IPS-20b (cell line): Measurements from ENCODE around the gene SLC2A4RG.
A peak's percentile ranks its signal among the peaks of the same experiment; 100 is the strongest.
"Not testable (repeated sequence)": the region's sequence is repeated elsewhere in the genome, so short reads cannot be mapped to it uniquely, and the experiment has no call there.

ENCODE experiments used
- H3K27ac ChIP-seq: one replicate; pipeline ENCODE4 v1.5.1; 2013; ENCODE audit warnings: low read length
- H3K27me3 ChIP-seq: 2 replicates; pipeline ENCODE4 v1.6.1; 2013; ENCODE audit warnings: mild to moderate bottlenecking, low read length, inconsistent platforms; ENCODE audit not compliant: insufficient read depth
- H3K36me3 ChIP-seq: 2 replicates; pipeline ENCODE4 v1.6.1; 2013; ENCODE audit warnings: low read depth, mild to moderate bottlenecking, inconsistent platforms, low read length, moderate library complexity; ENCODE audit not compliant: insufficient read depth
- H3K4me1 ChIP-seq: 2 replicates; pipeline ENCODE4 v1.6.1; 2013; ENCODE audit warnings: mild to moderate bottlenecking, control low read depth, inconsistent platforms, low read length, moderate library complexity; ENCODE audit not compliant: insufficient read depth
- H3K4me3 ChIP-seq: 2 replicates; pipeline ENCODE4 v1.5.1; 2013; ENCODE audit warnings: mild to moderate bottlenecking, low read length, inconsistent platforms
- H3K9ac ChIP-seq: 2 replicates; pipeline ENCODE4 v1.6.1; 2013; ENCODE audit warnings: low read depth, mild to moderate bottlenecking, inconsistent platforms, low read length, moderate library complexity
- H3K9me3 ChIP-seq: 2 replicates; pipeline ENCODE4 v1.6.1; 2013; ENCODE audit warnings: mild to moderate bottlenecking, low read depth, low read length, inconsistent platforms; ENCODE audit not compliant: insufficient read depth

Gene SLC2A4RG

GRCh38 chr20:63771046-63771707, 31.6 kb downstream of the SLC2A4RG start:
- no peaks in the 10 kb centered on the region for H3K9me3 ChIP-seq
- H3K27me3 ChIP-seq = no peaks in the 10 kb centered on the region
- H3K4me3 ChIP-seq = no peak overlapping the region
- H3K9ac ChIP-seq = no peak overlapping the region
- H3K36me3 ChIP-seq = no peaks in the 10 kb centered on the region; the same call in 1 of the 2 replicates
- H3K27ac ChIP-seq = no peak overlapping the region
- no peaks in the 10 kb centered on the region; the same call in 1 of the 2 replicates for H3K4me1 ChIP-seq

GRCh38 chr20:63772781-63773518, 33.4 kb downstream of the SLC2A4RG start:
- H3K27ac ChIP-seq = no peak overlapping the region
- no peaks in the 10 kb centered on the region for H3K9me3 ChIP-seq
- no peaks in the 10 kb centered on the region; the same call in 1 of the 2 replicates for H3K4me1 ChIP-seq
- no peak overlapping the region for H3K9ac ChIP-seq
- no peaks in the 10 kb centered on the region for H3K27me3 ChIP-seq
- H3K4me3 ChIP-seq = no peak overlapping the region
- H3K36me3 ChIP-seq = no peaks in the 10 kb centered on the region; the same call in 1 of the 2 replicates

GRCh38 chr20:63773571-63774241, 34.1 kb downstream of the SLC2A4RG start:
- Histone ChIP-seq H3K9ac (no peak overlapping the region), H3K27me3 (no peaks in the 10 kb centered on the region), H3K4me1 (no peaks in the 10 kb centered on the region; the same call in none of the 2 replicates), H3K27ac (no peak overlapping the region), H3K9me3 (no peaks in the 10 kb centered on the region), H3K36me3 (no peaks in the 10 kb centered on the region; the same call in 1 of the 2 replicates), H3K4me3 (no peak overlapping the region)

DNA sequence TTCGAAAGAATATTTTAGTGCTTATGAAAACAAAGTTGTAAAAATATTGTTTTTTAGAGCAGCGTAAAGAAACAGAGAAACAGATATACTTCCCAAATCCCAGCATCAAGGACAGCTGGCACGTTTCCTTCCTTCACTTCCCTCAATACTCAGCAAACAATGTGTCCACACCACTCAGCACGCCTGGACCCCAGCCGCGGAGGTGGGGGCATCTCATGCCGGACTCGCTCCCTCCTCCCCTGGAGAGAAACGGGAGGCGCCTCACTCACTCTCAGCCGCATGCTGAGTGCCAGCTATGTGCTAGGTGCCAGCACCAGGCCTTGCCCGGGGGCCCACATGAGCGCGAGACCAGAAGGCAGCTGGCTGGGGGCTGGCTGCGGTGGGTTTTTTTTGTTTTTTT, 34.7 kb downstream of the SLC2A4RG start:
- Histone ChIP-seq H3K27me3 (no peaks in the 10 kb centered on the region), H3K4me3 (no peak overlapping the region), H3K9me3 (no peaks in the 10 kb centered on the region), H3K9ac (no peak overlapping the region), H3K4me1 (no peaks in the 10 kb centered on the region; the same call in none of the 2 replicates), H3K36me3 (no peaks in the 10 kb centered on the region), H3K27ac (no peak overlapping the region)

GRCh38 chr20:63775096-63775978, 35.8 kb downstream of the SLC2A4RG start:
- Histone ChIP-seq H3K27ac (no peak overlapping the region), H3K4me3 (peak overlapping the region; percentile 74), H3K36me3 (no peaks in the 10 kb centered on the region), H3K27me3 (no peaks in the 10 kb centered on the region), H3K4me1 (no peaks in the 10 kb centered on the region; the same call in none of the 2 replicates), H3K9ac (peak overlapping the region; percentile 67; the same call in 1 of the 2 replicates), H3K9me3 (no peaks in the 10 kb centered on the region)

GRCh38 chr20:63776875-63777274, 37.3 kb downstream of the SLC2A4RG start:
- H3K4me1 ChIP-seq, H3K9ac ChIP-seq, H3K9me3 ChIP-seq, H3K27ac ChIP-seq, H3K4me3 ChIP-seq, H3K27me3 ChIP-seq, H3K36me3 ChIP-seq: not testable (repeated sequence)

- Histone ChIP-seq H3K27ac (no peak overlapping the region), H3K36me3 (no peaks in the 10 kb centered on the region)
Measured at GRCh38 chr20:63777614-63778013, 38.0 kb downstream of the SLC2A4RG start.

GRCh38 chr20:63778034-63778752, 38.6 kb downstream of the SLC2A4RG start:
- Histone ChIP-seq H3K4me1 (no peaks in the 10 kb centered on the region; the same call in none of the 2 replicates), H3K9me3 (no peaks in the 10 kb centered on the region), H3K27me3 (no peaks in the 10 kb centered on the region), H3K4me3 (no peak overlapping the region), H3K36me3 (no peaks in the 10 kb centered on the region), H3K27ac (no peak overlapping the region), H3K9ac (no peak overlapping the region)

More at GRCh38 chr20:63777614-63778013, 38.0 kb downstream of the SLC2A4RG start:
- H3K27me3 ChIP-seq = no peaks in the 10 kb centered on the region
- no peak overlapping the region for H3K4me3 ChIP-seq
- H3K4me1 ChIP-seq = no peaks in the 10 kb centered on the region; the same call in none of the 2 replicates
- no peaks in the 10 kb centered on the region for H3K9me3 ChIP-seq
- no peak overlapping the region for H3K9ac ChIP-seq

- Histone ChIP-seq H3K36me3 (no peaks in the 10 kb centered on the region), H3K27ac (no peak overlapping the region), H3K9ac (no peak overlapping the region), H3K4me1 (no peaks in the 10 kb centered on the region; the same call in none of the 2 replicates), H3K4me3 (no peak overlapping the region), H3K27me3 (no peaks in the 10 kb centered on the region), H3K9me3 (no peaks in the 10 kb centered on the region)
Measured at GRCh38 chr20:63778857-63779256, 39.3 kb downstream of the SLC2A4RG start.

GRCh38 chr20:63781181-63781580, 41.6 kb downstream of the SLC2A4RG start:
- no peaks in the 10 kb centered on the region for H3K9me3 ChIP-seq
- H3K4me1 ChIP-seq = no peaks in the 10 kb centered on the region; the same call in none of the 2 replicates
- H3K27ac ChIP-seq = no peak overlapping the region
- H3K27me3 ChIP-seq = no peaks in the 10 kb centered on the region
- no peak overlapping the region for H3K9ac ChIP-seq
- no peak overlapping the region for H3K4me3 ChIP-seq
- no peaks in the 10 kb centered on the region for H3K36me3 ChIP-seq
